ENCODE data around the gene PRODH2.

DNA sequence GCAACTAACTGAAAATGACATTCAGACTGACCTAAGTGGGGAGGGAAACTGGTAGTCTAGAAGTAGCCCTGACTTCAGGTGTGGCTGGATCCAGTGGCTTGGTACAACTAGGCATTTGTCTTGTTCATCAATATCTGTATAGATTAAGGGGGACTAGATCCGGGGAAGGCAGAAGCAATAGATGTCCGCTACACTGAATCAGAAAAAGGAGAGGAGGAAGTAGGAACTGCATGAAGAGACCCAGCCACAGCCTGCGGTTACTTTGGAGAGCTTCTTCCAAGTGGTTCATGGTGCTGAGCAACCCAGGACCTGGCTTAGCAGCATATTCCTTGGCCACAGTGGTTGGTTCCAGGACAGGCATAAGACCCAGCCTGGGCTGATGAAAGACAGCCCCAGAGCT lies 9.9 kb upstream of the PRODH2 start:
- TF ChIP-seq SMARCA5 (IDR thresholded peaks at IDR 0.05), result no peak
- TF ChIP-seq, protein P1, sequence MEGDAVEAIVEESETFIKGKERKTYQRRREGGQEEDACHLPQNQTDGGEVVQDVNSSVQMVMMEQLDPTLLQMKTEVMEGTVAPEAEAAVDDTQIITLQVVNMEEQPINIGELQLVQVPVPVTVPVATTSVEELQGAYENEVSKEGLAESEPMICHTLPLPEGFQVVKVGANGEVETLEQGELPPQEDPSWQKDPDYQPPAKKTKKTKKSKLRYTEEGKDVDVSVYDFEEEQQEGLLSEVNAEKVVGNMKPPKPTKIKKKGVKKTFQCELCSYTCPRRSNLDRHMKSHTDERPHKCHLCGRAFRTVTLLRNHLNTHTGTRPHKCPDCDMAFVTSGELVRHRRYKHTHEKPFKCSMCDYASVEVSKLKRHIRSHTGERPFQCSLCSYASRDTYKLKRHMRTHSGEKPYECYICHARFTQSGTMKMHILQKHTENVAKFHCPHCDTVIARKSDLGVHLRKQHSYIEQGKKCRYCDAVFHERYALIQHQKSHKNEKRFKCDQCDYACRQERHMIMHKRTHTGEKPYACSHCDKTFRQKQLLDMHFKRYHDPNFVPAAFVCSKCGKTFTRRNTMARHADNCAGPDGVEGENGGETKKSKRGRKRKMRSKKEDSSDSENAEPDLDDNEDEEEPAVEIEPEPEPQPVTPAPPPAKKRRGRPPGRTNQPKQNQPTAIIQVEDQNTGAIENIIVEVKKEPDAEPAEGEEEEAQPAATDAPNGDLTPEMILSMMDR (IDR thresholded peaks at IDR 0.05 in 2 of 3, conservative IDR thresholded peaks at IDR 0.05 in 1 of 3; ENCODE audit: control insufficient read depth in 2 of 3, extremely low read depth in 1 of 3, insufficient read depth in 1 of 3, low read depth in 3 of 3, low read length in 3 of 3), result no peak
- no peak for TF ChIP-seq SUPT20H (IDR thresholded peaks at IDR 0.05; ENCODE audit: borderline replicate concordance, control insufficient read depth, low read depth, low read length)
- TF ChIP-seq EGR1 (IDR thresholded peaks at IDR 0.05; ENCODE audit: borderline replicate concordance in 1 of 2, low read depth in 2 of 2, low read length in 2 of 2), result no peak
- TF ChIP-seq, protein P2, sequence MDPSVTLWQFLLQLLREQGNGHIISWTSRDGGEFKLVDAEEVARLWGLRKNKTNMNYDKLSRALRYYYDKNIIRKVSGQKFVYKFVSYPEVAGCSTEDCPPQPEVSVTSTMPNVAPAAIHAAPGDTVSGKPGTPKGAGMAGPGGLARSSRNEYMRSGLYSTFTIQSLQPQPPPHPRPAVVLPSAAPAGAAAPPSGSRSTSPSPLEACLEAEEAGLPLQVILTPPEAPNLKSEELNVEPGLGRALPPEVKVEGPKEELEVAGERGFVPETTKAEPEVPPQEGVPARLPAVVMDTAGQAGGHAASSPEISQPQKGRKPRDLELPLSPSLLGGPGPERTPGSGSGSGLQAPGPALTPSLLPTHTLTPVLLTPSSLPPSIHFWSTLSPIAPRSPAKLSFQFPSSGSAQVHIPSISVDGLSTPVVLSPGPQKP (IDR thresholded peaks at IDR 0.05; ENCODE audit: low read depth, low read length), result no peak
- no peak for TF ChIP-seq RAD21 (IDR thresholded peaks at IDR 0.05; ENCODE audit: insufficient read depth, low read depth, low read length)
- no peak for TF ChIP-seq RFX5 (IDR thresholded peaks at IDR 0.05; ENCODE audit: low read depth, low read length)
- no peak for TF ChIP-seq EP300 (IDR thresholded peaks at IDR 0.05; ENCODE audit: borderline replicate concordance in 1 of 2, control insufficient read depth in 1 of 2, low read depth in 2 of 2, low read length in 2 of 2)
- TF ChIP-seq CREB1 (IDR thresholded peaks at IDR 0.05; ENCODE audit: low read depth), result no peak
- TF ChIP-seq CBX5 (IDR thresholded peaks at IDR 0.05; ENCODE audit: low read depth), result no peak
- no peak for TF ChIP-seq JUNB (IDR thresholded peaks at IDR 0.05)
- no peak for TF ChIP-seq TCF7 (IDR thresholded peaks at IDR 0.05; ENCODE audit: borderline replicate concordance)
- no peak for TF ChIP-seq TCF3 (IDR thresholded peaks at IDR 0.05; ENCODE audit: borderline replicate concordance, insufficient read depth, low read depth, low read length)
- TF ChIP-seq ZNF217 (IDR thresholded peaks at IDR 0.05), result no peak
